KMS-11 (cell line): ENCODE data around the gene CFAP221.

Source experiments
- H2AFZ ChIP-seq: fragments of 200-600 bp; sonication (generic); 2 replicates; pipeline ENCODE4 v1.6.1; 2016; ENCODE audit warnings: antibody characterized with exemption, mixed run types, low read depth
- H3K27ac ChIP-seq: fragments of 200-600 bp; sonication (generic); 2 replicates; pipeline ENCODE4 v1.6.1; 2016; ENCODE audit warnings: mild to moderate bottlenecking, mixed run types
- H3K27me3 ChIP-seq: fragments of 200-600 bp; sonication (generic); 2 replicates; pipeline ENCODE4 v1.6.1; 2017; ENCODE audit warnings: mild to moderate bottlenecking, low read depth, mixed run types, moderate library complexity; ENCODE audit not compliant: insufficient read depth
- H3K36me3 ChIP-seq: fragments of 200-600 bp; sonication (generic); 2 replicates; pipeline ENCODE4 v1.6.1; 2017; ENCODE audit warnings: mild to moderate bottlenecking, mixed run types; ENCODE audit not compliant: insufficient read depth
- H3K4me1 ChIP-seq: fragments of 200-600 bp; sonication (generic); 2 replicates; pipeline ENCODE4 v1.6.1; 2016; ENCODE audit warnings: mild to moderate bottlenecking, low read depth, mixed run types; ENCODE audit not compliant: poor library complexity, severe bottlenecking
- H3K4me2 ChIP-seq: fragments of 200-600 bp; sonication (generic); 2 replicates; pipeline ENCODE4 v1.7.0; 2016; ENCODE audit warnings: mild to moderate bottlenecking, mixed run types
- H3K4me3 ChIP-seq: fragments of 200-600 bp; sonication (generic); IDR thresholded peaks from 2 replicates; pipeline ENCODE4 v1.6.1; 2017; ENCODE audit warnings: low read depth, low read length, mixed read lengths; ENCODE audit not compliant: insufficient read depth
- H3K79me2 ChIP-seq: fragments of 200-600 bp; sonication (generic); 2 replicates; pipeline ENCODE4 v1.6.1; 2016; ENCODE audit warnings: low read depth, mixed run types; ENCODE audit not compliant: insufficient read depth
- H3K9ac ChIP-seq: fragments of 200-600 bp; sonication (generic); 2 replicates; pipeline ENCODE4 v1.6.1; 2016; ENCODE audit warnings: mild to moderate bottlenecking, mixed run types
- H4K20me1 ChIP-seq: fragments of 200-600 bp; sonication (generic); 2 replicates; pipeline ENCODE4 v1.6.1; 2016; ENCODE audit warnings: mild to moderate bottlenecking, mixed run types; ENCODE audit not compliant: insufficient read depth
- CTCF ChIP-seq: fragments of 200-600 bp; sonication (generic); conservative IDR thresholded peaks from 2 replicates; pipeline ENCODE4 v1.6.1; 2017; ENCODE audit warnings: low read depth, mild to moderate bottlenecking, antibody characterized with exemption, low read length, moderate library complexity, mixed read lengths

CFAP221 gene

GRCh38 chr2:119544075-119544938 lies at the start of gene CFAP221:
Gene CFAP221 (plus strand): TSS chr2:119544449. CDS start chr2:119546132, 1,683 bp downstream.
- H3K27ac ChIP-seq = no peak within 1 kb of the TSS
- no peak for TF ChIP-seq CTCF
- peak within 1 kb of the TSS; percentile 39 for H3K4me2 ChIP-seq
- peak within 1 kb of the TSS; percentile 53; the same call in 1 of the 2 replicates for H3K9ac ChIP-seq
- H2AFZ ChIP-seq = peak within 1 kb of the TSS; percentile 61
- H4K20me1 ChIP-seq = no peaks in the 10 kb centered on the region
- H3K27me3 ChIP-seq = no peaks in the 10 kb centered on the region
- H3K4me1 ChIP-seq = no peaks in the 10 kb centered on the region
- H3K4me3 ChIP-seq = no peak within 1 kb of the TSS
- H3K36me3 ChIP-seq = no peaks in the 10 kb centered on the region
- H3K79me2 ChIP-seq = no peaks in the 10 kb centered on the region

GRCh38 chr2:119495948-119496347 lies 48.3 kb upstream of the CFAP221 start:
- Histone ChIP-seq H3K4me1 (no peaks in the 10 kb centered on the region), H3K36me3 (no peaks in the 10 kb centered on the region), H3K4me3 (no peak overlapping the region), H4K20me1 (no peaks in the 10 kb centered on the region), H3K4me2 (no peak overlapping the region), H3K27ac (no peak overlapping the region), H3K27me3 (no peaks in the 10 kb centered on the region), H3K79me2 (no peaks in the 10 kb centered on the region), H3K9ac (no peak overlapping the region), H2AFZ (no peak overlapping the region)
- no peak for TF ChIP-seq CTCF

- Histone ChIP-seq H3K79me2 (no peaks in the 10 kb centered on the region), H3K4me2 (no peak overlapping the region)
Measured at GRCh38 chr2:119496682-119497081, 47.6 kb upstream of the CFAP221 start.

GRCh38 chr2:119508756-119509155 lies 35.5 kb upstream of the CFAP221 start:
- H3K79me2 ChIP-seq = no peaks in the 10 kb centered on the region
- no peak overlapping the region for H3K27ac ChIP-seq
- no peak overlapping the region for H3K9ac ChIP-seq
- no peak overlapping the region for H3K4me3 ChIP-seq
- H3K4me1 ChIP-seq = no peaks in the 10 kb centered on the region
- no peak overlapping the region for H2AFZ ChIP-seq
- no peaks in the 10 kb centered on the region for H4K20me1 ChIP-seq
- H3K27me3 ChIP-seq = no peaks in the 10 kb centered on the region
- H3K4me2 ChIP-seq = no peak overlapping the region
- no peak for TF ChIP-seq CTCF
- H3K36me3 ChIP-seq = no peaks in the 10 kb centered on the region

More at GRCh38 chr2:119496682-119497081, 47.6 kb upstream of the CFAP221 start:
- H3K36me3 ChIP-seq = no peaks in the 10 kb centered on the region
- H2AFZ ChIP-seq = no peak overlapping the region
- no peaks in the 10 kb centered on the region for H4K20me1 ChIP-seq
- no peak overlapping the region for H3K4me3 ChIP-seq
- H3K9ac ChIP-seq = no peak overlapping the region
- no peaks in the 10 kb centered on the region for H3K27me3 ChIP-seq
- H3K27ac ChIP-seq = no peak overlapping the region
- TF ChIP-seq CTCF = no peak
- H3K4me1 ChIP-seq = no peaks in the 10 kb centered on the region
